Caki2 (cell line): Measurements from ENCODE around the gene STIM2. TPM values are rescaled to one million over a fixed set of nuclear protein-coding genes. Genes with fewer than 3 reads are reported as not detected.

Experiments used
- DNase-seq: peaks from one replicate; pipeline ENCODE4 v3.0.0-alpha.2; 2015; ENCODE audit warnings: low read depth
- in situ Hi-C: cut with HindIII; loops from 2 replicates; pipeline ENCODE4 v1.10.0; 2016; ENCODE audit warnings: low sequenced_read_pairs, low pct_unique_long_range_greater_than_20kb, mixed read lengths
- total RNA-seq: library from RNA; depleted of rRNA; stranded (reverse); fragments of >200 nt; shearing (Covaris generic); gene quantifications from 2 replicates; pipeline ENCODE4 v1.2.3, GENCODE V29; 2014; ENCODE audit warnings: low replicate concordance

The STIM2 gene
- total RNA-seq, 1 experiment from 2014 or later = 17.7 TPM

GRCh38 chr4:26861434-26862186 lies 969 bp downstream of the STIM2 start:
- in situ Hi-C loops = no loop called here
- peak; percentile 72 for DNase-seq

- in situ Hi-C loops = no loop called here
- DNase-seq = no peak
These were observed 1.8 kb downstream of the STIM2 start for GRCh38 chr4:26862381-26862915.

- in situ Hi-C loops = no loop called here
- DNase-seq = no peak
These were observed 2.9 kb downstream of the STIM2 start for GRCh38 chr4:26863512-26863911.

- in situ Hi-C loops = no loop called here
- DNase-seq = no peak
These were observed 4.3 kb downstream of the STIM2 start for GRCh38 chr4:26864899-26865298.

- in situ Hi-C loops = no loop called here
- no peak for DNase-seq
These were observed 5.6 kb downstream of the STIM2 start for GRCh38 chr4:26866203-26866602.

- DNase-seq = no peak
- in situ Hi-C loops = no loop called here
These were observed 6.1 kb downstream of the STIM2 start for GRCh38 chr4:26866781-26867180.

GRCh38 chr4:26867914-26868684 lies 7.5 kb downstream of the STIM2 start:
- DNase-seq = no peak
- in situ Hi-C loops = no loop called here

- no peak for DNase-seq
- in situ Hi-C loops = no loop called here
These were observed 10.1 kb downstream of the STIM2 start for GRCh38 chr4:26870576-26871262.

GRCh38 chr4:26871611-26872010 lies 11.0 kb downstream of the STIM2 start:
- in situ Hi-C loops = no loop called here
- no peak for DNase-seq

- in situ Hi-C loops = no loop called here
- DNase-seq = no peak
These were observed 12.9 kb downstream of the STIM2 start for GRCh38 chr4:26873391-26874026.

GRCh38 chr4:26874110-26874509 lies 13.5 kb downstream of the STIM2 start:
- in situ Hi-C loops = no loop called here
- no peak for DNase-seq

GRCh38 chr4:26877406-26877805 lies 16.8 kb downstream of the STIM2 start:
- no peak for DNase-seq
- in situ Hi-C loops = no loop called here

GRCh38 chr4:26877961-26878360 lies 17.3 kb downstream of the STIM2 start:
- in situ Hi-C loops = no loop called here

GRCh38 chr4:26878794-26879391 lies 18.3 kb downstream of the STIM2 start:
- no peak for DNase-seq
- in situ Hi-C loops = no loop called here

More at GRCh38 chr4:26877961-26878360, 17.3 kb downstream of the STIM2 start:
- DNase-seq = no peak

- DNase-seq = no peak
- in situ Hi-C loops = no loop called here
These were observed 19.2 kb downstream of the STIM2 start for GRCh38 chr4:26879805-26880204.

- in situ Hi-C loops = no loop called here
- no peak for DNase-seq
These were observed 23.4 kb downstream of the STIM2 start for GRCh38 chr4:26884026-26884425.

- in situ Hi-C loops = no loop called here
- DNase-seq = no peak
These were observed 23.9 kb downstream of the STIM2 start for GRCh38 chr4:26884486-26884988.

- in situ Hi-C loops = no loop called here
- DNase-seq = no peak
These were observed 25.3 kb downstream of the STIM2 start for GRCh38 chr4:26885912-26886274.
